Measurements from ENCODE around the gene FAM72C.
"Not testable (repeated sequence)": the region's sequence is repeated elsewhere in the genome, so short reads cannot be mapped to it uniquely, and the experiment has no call there.

GRCh38 chr1:143938922-143939321, 32.9 kb downstream of the FAM72C start:
- TF ChIP-seq, protein P1, sequence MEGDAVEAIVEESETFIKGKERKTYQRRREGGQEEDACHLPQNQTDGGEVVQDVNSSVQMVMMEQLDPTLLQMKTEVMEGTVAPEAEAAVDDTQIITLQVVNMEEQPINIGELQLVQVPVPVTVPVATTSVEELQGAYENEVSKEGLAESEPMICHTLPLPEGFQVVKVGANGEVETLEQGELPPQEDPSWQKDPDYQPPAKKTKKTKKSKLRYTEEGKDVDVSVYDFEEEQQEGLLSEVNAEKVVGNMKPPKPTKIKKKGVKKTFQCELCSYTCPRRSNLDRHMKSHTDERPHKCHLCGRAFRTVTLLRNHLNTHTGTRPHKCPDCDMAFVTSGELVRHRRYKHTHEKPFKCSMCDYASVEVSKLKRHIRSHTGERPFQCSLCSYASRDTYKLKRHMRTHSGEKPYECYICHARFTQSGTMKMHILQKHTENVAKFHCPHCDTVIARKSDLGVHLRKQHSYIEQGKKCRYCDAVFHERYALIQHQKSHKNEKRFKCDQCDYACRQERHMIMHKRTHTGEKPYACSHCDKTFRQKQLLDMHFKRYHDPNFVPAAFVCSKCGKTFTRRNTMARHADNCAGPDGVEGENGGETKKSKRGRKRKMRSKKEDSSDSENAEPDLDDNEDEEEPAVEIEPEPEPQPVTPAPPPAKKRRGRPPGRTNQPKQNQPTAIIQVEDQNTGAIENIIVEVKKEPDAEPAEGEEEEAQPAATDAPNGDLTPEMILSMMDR (IDR thresholded peaks at IDR 0.05; ENCODE audit: poor library complexity), result not testable (repeated sequence)
- not testable (repeated sequence) for TF ChIP-seq EZH2 (IDR thresholded peaks at IDR 0.05; ENCODE audit: borderline replicate concordance); EZH2phosphoT487 (IDR thresholded peaks at IDR 0.05; ENCODE audit: low read depth, severe bottlenecking, unreplicated experiment)

All from hepatocyte (in vitro differentiated cells).